ENCODE results near the gene ZDHHC22.

DNA sequence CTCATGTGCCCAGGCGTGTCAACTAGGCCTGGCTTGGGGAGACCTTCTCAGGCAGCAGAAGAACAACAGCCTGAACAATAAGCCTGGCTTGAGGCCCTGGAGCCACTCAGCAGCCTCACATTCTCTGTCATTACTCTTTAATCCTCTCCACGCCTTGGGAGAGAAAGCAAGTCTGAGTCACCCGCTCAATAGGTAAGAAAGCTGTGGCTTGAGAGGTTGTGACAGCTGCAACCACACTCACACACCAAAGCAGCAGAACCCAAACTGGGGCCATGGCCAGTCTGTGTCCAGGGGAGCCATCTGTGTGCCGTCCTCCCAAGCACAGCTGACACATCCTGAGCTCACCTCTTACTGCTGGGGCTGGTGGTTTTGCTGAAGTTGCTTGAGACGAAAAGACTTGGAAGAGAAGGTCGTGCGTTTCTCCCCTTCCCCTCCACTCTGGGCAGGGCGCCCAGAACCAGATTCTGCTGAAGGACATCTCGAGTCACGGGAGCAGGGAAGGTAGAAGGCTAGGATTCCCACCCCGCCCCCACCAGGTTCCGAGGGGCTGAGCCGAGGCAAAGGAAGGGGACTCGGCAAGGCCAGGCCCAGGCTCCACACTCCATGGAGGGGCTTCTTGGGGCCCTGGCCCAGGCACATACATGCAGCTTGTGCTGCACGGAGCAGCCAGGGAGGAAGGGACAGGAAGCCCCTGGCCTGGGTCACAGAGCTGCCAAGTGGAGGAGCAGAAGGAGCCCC lies 45.5 kb upstream of the ZDHHC22 start:
- TF ChIP-seq, protein P1, sequence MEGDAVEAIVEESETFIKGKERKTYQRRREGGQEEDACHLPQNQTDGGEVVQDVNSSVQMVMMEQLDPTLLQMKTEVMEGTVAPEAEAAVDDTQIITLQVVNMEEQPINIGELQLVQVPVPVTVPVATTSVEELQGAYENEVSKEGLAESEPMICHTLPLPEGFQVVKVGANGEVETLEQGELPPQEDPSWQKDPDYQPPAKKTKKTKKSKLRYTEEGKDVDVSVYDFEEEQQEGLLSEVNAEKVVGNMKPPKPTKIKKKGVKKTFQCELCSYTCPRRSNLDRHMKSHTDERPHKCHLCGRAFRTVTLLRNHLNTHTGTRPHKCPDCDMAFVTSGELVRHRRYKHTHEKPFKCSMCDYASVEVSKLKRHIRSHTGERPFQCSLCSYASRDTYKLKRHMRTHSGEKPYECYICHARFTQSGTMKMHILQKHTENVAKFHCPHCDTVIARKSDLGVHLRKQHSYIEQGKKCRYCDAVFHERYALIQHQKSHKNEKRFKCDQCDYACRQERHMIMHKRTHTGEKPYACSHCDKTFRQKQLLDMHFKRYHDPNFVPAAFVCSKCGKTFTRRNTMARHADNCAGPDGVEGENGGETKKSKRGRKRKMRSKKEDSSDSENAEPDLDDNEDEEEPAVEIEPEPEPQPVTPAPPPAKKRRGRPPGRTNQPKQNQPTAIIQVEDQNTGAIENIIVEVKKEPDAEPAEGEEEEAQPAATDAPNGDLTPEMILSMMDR (IDR thresholded peaks at IDR 0.05) = no peak
- TF ChIP-seq POLR2AphosphoS5 (IDR thresholded peaks at IDR 0.05) = no peak

Data from breast epithelium (tissue), 3 donors.